ENCODE results near the gene KIF26B.
"Not testable (repeated sequence)": the region's sequence is repeated elsewhere in the genome, so short reads cannot be mapped to it uniquely, and the experiment has no call there.

KIF26B gene

DNA sequence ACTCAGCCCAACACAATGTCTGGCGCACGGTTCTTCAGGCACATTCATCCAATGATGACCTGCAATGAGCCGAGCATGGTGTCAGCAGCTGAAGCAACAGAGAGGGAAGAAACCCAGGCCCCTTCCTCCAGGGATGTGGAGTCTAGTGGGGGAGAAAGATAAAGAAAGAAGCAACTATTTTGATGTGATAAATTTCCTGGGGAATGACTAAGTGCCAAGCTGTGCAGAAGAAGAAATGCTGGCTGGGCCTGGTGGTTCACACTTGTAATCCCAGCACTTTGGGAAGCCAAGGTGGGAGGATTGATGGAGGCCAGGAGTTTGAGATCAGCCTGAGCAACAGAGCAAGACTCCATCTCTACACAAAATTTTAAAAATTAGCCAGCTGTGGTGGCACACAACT is 561.8 kb downstream of the KIF26B start:
- H3K27me3 Mint-ChIP-seq, result peaks cover 0 to 9% of the 10 kb centered on the region in 2 donors
- no peak overlapping the region for H3K27ac Mint-ChIP-seq
- peaks cover 5 to 9% of the 10 kb centered on the region in 2 donors for H3K4me1 Mint-ChIP-seq
- no peak for ATAC-seq (replicated peaks)
- no peak overlapping the region for H3K4me3 Mint-ChIP-seq
- no peaks in the 10 kb centered on the region for H3K36me3 Mint-ChIP-seq
- no peaks in the 10 kb centered on the region for H3K9me3 Mint-ChIP-seq
- no peak for DNase-seq

DNA sequence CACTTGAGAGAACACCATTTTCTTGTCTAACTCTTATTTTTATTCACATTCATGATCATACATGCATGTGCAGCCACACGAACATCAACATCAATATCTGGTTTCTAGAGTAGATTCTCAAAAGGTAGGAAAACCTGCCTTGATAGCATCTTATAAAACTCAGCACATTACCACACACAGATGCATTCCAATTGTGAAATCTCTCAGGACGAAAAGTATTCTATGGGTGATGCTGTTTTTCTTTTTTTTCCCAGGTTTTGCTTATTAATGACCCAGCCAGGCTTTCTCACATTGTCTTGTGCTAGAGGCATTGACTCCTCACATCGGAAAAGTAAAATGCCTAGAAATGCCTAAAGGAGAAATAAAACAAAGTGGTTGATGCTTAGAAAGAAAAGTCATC is 562.8 kb downstream of the KIF26B start:
- ATAC-seq (replicated peaks), result no peak
- H3K27ac Mint-ChIP-seq, result no peak overlapping the region
- H3K9me3 Mint-ChIP-seq, result no peaks in the 10 kb centered on the region
- H3K27me3 Mint-ChIP-seq, result no peaks in the 10 kb centered on the region
- H3K4me3 Mint-ChIP-seq, result no peak overlapping the region
- H3K36me3 Mint-ChIP-seq, result no peaks in the 10 kb centered on the region
- peaks cover 4 to 9% of the 10 kb centered on the region in 2 donors for H3K4me1 Mint-ChIP-seq
- DNase-seq, result no peak

DNA sequence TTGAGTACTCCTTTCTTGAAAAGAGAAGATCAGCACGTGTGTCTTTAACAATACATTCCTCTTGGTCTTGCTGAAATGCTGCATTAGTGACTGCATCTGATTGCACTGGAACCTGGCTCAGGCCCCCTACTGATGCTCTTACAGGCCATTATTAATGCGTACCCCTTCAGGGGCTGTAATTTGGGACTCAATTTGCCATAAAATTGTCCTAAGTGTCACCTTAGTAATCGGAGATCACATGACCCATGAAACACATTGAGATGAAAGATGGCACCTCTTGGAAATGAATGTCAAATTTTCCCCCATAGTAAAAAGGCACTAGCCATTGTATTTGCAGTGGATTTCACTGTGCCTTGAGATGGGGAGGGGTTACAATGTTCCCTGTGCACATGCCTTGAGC is 563.3 kb downstream of the KIF26B start:
- DNase-seq (no peak), ATAC-seq (replicated peaks) (no peak)
- H3K4me3 Mint-ChIP-seq, result no peak overlapping the region
- H3K27me3 Mint-ChIP-seq, result no peaks in the 10 kb centered on the region
- peaks cover 4 to 9% of the 10 kb centered on the region in 2 donors for H3K4me1 Mint-ChIP-seq
- no peaks in the 10 kb centered on the region for H3K9me3 Mint-ChIP-seq
- H3K27ac Mint-ChIP-seq, result no peak overlapping the region
- no peaks in the 10 kb centered on the region for H3K36me3 Mint-ChIP-seq

DNA sequence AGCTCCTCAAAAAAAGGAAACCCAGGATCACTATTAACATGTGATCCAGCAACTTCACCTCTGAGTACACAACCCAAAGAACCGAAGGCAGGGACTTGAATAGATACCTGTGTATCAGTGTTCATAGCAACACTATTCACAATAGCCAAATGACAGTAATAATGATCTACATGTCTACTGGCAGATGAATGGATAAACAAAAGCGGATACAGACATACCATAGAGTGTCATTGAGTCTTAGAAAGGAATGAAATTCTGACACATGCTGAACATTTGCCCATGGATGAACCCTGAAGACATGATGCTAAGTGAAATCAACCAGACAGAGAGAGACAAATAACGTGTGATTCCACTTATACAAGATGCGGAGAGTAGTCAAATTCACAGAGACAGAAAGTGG is 564.2 kb downstream of the KIF26B start:
- peaks cover 0 to 5% of the 10 kb centered on the region in 2 donors for H3K27me3 Mint-ChIP-seq
- no peak for DNase-seq
- H3K27ac Mint-ChIP-seq, result no peak overlapping the region
- H3K4me3 Mint-ChIP-seq, result no peak overlapping the region
- no peak for ATAC-seq (replicated peaks)
- H3K4me1 Mint-ChIP-seq, result peaks cover 4 to 9% of the 10 kb centered on the region in 2 donors
- H3K36me3 Mint-ChIP-seq, result no peaks in the 10 kb centered on the region
- no peaks in the 10 kb centered on the region for H3K9me3 Mint-ChIP-seq

DNA sequence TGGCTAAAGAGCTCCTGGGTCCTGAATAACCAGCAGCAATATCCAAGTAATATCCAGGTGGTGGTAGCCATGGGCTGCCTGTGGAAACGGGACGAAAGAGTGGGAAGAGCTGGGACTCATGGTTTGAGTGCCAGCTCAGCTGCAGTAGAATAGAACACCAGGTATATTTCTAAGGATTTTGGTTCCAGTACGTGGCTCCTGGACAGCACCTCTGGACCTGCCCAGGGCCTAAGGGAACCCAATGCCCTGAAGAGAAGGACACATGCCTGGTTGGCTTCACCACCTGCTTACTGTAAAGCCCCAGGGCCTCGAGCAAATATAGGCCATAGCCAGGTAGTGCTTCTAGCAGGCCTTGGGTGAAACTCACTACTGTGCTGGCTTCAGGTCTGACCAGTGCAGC is 566.7 kb downstream of the KIF26B start:
- Mint-ChIP-seq H3K36me3 (peaks cover 5 to 13% of the 10 kb centered on the region in 2 donors), H3K4me1 (peaks cover 0 to 2% of the 10 kb centered on the region in 2 donors), H3K27ac (no peak overlapping the region), H3K9me3 (peaks cover 7 to 8% of the 10 kb centered on the region in 2 donors), H3K4me3 (no peak overlapping the region), H3K27me3 (peaks cover 8% of the 10 kb centered on the region in 2 donors)
- ATAC-seq (replicated peaks) (no peak), DNase-seq (no peak)

DNA sequence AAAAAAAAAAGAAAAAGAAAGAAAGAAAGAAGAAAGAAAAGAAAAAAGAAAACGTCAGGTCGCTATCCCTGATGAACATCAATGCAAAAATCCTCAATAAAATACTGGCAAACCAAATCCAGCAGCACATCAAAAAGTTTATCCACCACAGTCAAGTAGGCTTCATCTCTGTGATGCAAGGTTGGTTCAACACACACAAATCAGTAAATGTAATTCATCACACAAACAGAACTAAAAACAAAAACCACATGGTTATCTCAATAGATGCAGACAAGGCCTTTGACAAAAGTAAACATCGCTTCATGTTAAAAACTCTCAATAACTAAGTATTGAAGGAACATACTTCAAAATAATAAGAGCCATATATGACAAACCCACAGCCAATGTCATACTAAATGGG is 573.2 kb downstream of the KIF26B start:
- not testable (repeated sequence) for DNase-seq; ATAC-seq (replicated peaks); H3K4me3 Mint-ChIP-seq; H3K4me1 Mint-ChIP-seq; H3K27me3 Mint-ChIP-seq; H3K27ac Mint-ChIP-seq
- H3K9me3 Mint-ChIP-seq, result peaks cover 46 to 47% of the 10 kb centered on the region in 2 donors
- peaks cover 25 to 52% of the 10 kb centered on the region in 2 donors for H3K36me3 Mint-ChIP-seq

DNA sequence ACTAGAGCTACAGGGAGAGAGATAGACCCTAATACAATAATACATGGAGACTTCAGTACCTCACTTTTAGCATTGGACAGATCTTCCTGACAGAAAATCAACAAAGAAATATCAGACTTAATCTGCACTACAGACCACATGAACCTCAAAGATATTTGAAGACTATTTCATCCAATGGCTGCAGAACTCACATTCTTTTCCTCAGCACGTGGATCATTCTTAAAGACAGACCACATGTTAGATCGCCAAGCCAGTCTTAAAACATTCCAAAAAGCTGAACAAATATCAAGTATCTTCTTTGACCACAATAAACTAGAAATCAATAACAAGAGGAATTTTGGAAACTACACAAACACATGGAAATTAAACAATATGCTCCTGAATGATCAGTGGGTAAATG is 576.0 kb downstream of the KIF26B start:
- no peak overlapping the region for H3K27ac Mint-ChIP-seq
- ATAC-seq (replicated peaks) (no peak), DNase-seq (no peak)
- H3K4me3 Mint-ChIP-seq, result no peak overlapping the region
- H3K4me1 Mint-ChIP-seq, result no peaks in the 10 kb centered on the region
- peaks cover 0 to 1% of the 10 kb centered on the region in 2 donors for H3K27me3 Mint-ChIP-seq
- peaks cover 22 to 42% of the 10 kb centered on the region in 2 donors for H3K36me3 Mint-ChIP-seq
- peaks cover 41 to 43% of the 10 kb centered on the region in 2 donors for H3K9me3 Mint-ChIP-seq

DNA sequence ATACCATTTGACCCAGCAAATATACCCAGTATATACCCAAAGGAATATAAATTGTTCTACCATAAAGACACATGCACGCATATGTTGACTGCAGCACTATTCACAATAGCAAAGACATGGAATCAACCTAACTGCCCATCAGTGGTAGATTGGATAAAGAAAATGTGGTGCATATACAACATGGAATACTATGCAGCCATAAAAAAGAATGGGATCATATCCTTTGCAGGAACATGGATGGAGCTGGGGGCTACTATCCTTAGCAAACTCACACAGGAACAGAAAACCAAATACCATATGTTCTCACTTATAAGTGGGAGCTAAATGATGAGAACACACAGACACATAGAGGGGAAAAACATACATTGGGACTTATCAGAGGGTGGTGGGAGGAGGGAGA is 585.6 kb downstream of the KIF26B start:
- not testable (repeated sequence) for H3K4me3 Mint-ChIP-seq; ATAC-seq (replicated peaks); H3K9me3 Mint-ChIP-seq; H3K36me3 Mint-ChIP-seq; H3K27me3 Mint-ChIP-seq; H3K4me1 Mint-ChIP-seq; DNase-seq; H3K27ac Mint-ChIP-seq

DNA sequence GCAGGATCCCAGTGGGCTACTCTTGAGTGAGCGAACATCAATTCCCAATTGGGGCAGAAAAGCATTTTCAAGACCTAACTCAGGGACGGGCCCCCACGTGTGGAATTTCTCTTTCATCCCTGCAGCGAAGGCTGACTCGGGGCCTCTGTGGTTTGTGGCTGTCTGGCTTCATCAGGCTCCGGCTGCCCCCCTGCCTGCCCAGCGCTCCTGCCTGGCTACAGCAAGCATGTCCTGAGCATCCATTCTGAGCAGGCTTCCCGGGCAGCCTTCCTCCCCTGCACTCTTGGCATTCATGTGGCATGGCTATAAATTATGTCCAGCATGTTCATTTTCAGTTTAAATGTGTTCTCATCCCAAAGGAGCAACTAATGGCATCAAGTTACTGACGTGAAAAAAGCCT is 588.1 kb downstream of the KIF26B start:
- ATAC-seq (replicated peaks) (no peak), DNase-seq (no peak)
- Mint-ChIP-seq H3K9me3 (peaks cover 8 to 13% of the 10 kb centered on the region in 2 donors), H3K27me3 (no peaks in the 10 kb centered on the region), H3K4me3 (no peak overlapping the region), H3K36me3 (peaks cover 17 to 26% of the 10 kb centered on the region in 2 donors), H3K27ac (no peak overlapping the region), H3K4me1 (no peaks in the 10 kb centered on the region)

DNA sequence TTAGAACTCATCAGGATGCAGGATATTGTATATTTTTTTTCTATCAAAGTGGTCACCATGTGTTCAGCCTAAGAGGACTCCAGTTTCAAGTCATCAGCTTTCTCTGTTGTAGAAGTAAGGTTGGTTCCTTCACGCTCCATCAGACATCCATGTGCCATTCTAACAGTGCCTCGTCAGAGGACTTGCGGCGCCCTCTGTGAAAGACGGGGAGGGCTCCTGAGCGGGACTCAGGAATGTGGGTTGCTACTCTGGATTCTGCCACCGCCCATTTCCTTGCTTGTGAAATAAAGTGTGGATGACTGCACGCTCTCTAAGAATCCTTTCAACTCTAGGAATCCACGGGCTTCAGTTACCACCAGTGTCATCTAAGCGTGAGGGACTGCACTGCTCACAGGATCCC is 593.5 kb downstream of the KIF26B start:
- no peak for ATAC-seq (replicated peaks)
- Mint-ChIP-seq H3K27me3 (no peaks in the 10 kb centered on the region), H3K4me1 (no peaks in the 10 kb centered on the region), H3K27ac (no peak overlapping the region), H3K9me3 (peaks cover 4 to 9% of the 10 kb centered on the region in 2 donors), H3K4me3 (no peak overlapping the region), H3K36me3 (peaks cover 30 to 49% of the 10 kb centered on the region in 2 donors)
- no peak for DNase-seq

DNA sequence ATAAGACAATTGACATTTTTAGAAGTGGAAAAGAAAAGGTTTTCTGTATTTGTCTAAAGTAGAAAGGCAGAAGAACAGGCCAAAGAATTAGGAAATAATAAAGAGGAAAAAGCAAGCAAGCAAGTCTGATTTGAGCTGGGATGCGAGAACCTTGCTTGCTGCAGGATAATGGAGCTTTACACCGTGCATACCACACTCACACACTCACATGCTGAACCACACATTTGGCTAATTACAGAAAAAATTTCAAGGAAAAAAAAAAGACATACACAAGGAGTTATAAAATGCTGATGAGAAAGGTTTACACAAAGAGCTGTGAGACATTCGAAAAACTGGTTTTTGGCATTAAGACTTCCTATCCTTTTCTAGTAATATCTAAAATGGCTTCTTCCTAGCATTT is 593.9 kb downstream of the KIF26B start:
- no peaks in the 10 kb centered on the region for H3K27me3 Mint-ChIP-seq
- ATAC-seq (replicated peaks), result no peak
- no peak overlapping the region for H3K4me3 Mint-ChIP-seq
- peak overlapping the region; percentile 27 for H3K27ac Mint-ChIP-seq
- H3K4me1 Mint-ChIP-seq, result no peaks in the 10 kb centered on the region
- peaks cover 4 to 9% of the 10 kb centered on the region in 2 donors for H3K9me3 Mint-ChIP-seq
- DNase-seq, result no peak
- H3K36me3 Mint-ChIP-seq, result peaks cover 30 to 49% of the 10 kb centered on the region in 2 donors

DNA sequence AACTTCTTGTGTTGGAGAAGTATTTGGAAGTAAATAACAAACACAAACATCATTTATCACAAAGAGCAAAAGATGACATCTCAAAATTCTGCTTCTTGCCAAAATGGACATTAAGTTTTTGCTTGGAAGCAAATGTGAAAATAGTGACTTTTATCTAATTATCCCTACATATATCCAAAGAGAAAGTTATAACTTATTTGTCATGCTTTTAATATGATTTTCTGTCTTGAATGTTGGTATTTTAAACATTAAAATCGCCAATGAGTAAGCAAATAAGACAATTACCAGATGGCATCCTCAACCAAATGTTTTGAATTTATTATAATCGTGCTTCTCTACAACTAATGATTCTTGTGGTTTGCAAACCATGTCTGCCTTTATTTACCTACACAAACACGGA is 594.3 kb downstream of the KIF26B start:
- H3K27me3 Mint-ChIP-seq, result no peaks in the 10 kb centered on the region
- H3K36me3 Mint-ChIP-seq, result peaks cover 30 to 48% of the 10 kb centered on the region in 2 donors
- ATAC-seq (replicated peaks) (no peak), DNase-seq (no peak)
- peak overlapping the region; percentile 27 for H3K27ac Mint-ChIP-seq
- no peaks in the 10 kb centered on the region for H3K4me1 Mint-ChIP-seq
- H3K4me3 Mint-ChIP-seq, result no peak overlapping the region
- H3K9me3 Mint-ChIP-seq, result peaks cover 3 to 9% of the 10 kb centered on the region in 2 donors

DNA sequence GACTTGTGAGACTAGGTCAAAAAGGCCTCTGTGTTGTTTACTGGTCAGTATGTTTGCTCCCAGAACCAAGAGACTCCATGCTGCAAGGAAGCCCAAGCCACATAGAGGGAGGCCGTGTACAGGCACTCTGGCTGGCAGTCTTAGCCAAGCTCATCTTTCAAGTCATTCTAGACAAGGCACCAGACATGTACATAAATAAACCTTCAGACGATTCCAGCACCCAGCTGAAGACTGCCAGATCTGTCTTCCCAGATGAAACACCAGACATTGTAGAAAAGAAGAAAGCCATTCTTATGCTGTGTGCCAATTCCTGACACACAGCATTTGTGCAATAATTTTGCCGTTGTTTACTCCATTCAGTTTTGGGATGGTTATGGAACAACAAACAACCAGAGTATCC is 595.5 kb downstream of the KIF26B start:
- H3K27ac Mint-ChIP-seq, result peak overlapping the region; percentile 47
- no peaks in the 10 kb centered on the region for H3K27me3 Mint-ChIP-seq
- peaks cover 24 to 45% of the 10 kb centered on the region in 2 donors for H3K36me3 Mint-ChIP-seq
- ATAC-seq (replicated peaks), result no peak
- H3K9me3 Mint-ChIP-seq, result peaks cover 0 to 6% of the 10 kb centered on the region in 2 donors
- DNase-seq, result no peak
- peaks cover 0 to 3% of the 10 kb centered on the region in 2 donors for H3K4me1 Mint-ChIP-seq
- H3K4me3 Mint-ChIP-seq, result no peak overlapping the region

DNA sequence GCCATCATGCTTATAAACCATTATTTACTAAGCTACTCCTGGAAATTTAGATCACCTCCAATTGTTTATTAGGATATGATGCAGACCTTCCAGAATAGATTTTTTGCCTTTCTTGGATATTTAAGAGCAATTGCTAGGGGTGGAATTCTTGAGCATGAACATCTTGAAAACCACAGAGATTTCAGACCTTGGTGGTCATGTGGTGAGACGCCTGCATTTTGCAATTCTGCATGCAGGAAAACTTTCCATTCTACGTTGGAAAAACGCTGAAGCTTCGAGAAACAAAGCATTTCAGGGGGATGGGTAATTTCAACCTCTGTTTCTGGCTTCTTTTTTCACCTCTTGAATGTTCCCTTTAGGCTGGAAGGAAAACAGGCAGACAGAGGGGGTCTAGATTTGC is 596.3 kb downstream of the KIF26B start:
- no peak for ATAC-seq (replicated peaks)
- no peak overlapping the region for H3K4me3 Mint-ChIP-seq
- H3K27ac Mint-ChIP-seq, result no peak overlapping the region
- H3K27me3 Mint-ChIP-seq, result no peaks in the 10 kb centered on the region
- peaks cover 24 to 38% of the 10 kb centered on the region in 2 donors for H3K36me3 Mint-ChIP-seq
- no peak for DNase-seq
- peaks cover 0 to 3% of the 10 kb centered on the region in 2 donors for H3K4me1 Mint-ChIP-seq
- H3K9me3 Mint-ChIP-seq, result peaks cover 7% of the 10 kb centered on the region in 2 donors

DNA sequence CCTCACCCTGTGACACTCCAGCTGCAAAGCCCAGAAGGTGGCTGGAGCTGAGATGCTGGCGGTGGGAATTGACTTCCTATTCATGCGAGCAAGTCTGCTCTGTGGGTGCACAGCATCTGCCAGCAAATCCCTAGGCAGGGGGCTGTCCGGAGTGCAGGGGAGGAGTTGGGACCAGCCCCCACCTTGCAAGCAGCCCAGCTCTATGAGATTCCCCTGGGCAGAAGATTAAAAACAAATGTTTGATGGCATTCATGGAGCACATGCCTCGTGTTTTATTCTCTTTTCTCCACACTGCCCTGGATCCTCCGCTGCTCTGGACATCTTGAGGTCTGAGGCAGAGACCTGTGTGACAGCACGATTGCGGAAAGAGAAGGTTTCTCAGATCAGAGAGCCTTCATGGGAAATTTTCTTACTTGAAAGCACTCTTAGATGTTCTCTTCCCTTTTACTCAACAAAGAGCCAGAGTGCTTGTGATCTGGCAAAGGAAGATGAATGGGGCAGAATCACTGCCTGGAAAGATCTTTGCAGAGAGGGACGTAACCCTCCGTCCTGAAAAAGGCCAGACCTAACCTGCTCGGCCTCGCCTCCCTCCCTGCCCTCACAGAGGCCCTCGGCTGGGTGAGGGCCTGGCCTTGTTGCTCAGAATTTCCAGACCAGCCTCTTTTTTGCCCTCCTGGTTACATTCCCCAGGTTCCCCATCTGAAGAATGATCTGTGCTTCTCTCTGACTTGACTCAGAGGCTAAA is 597.1 kb downstream of the KIF26B start:
- Mint-ChIP-seq H3K4me1 (peaks cover 0 to 3% of the 10 kb centered on the region in 2 donors), H3K27ac (no peak overlapping the region), H3K27me3 (no peaks in the 10 kb centered on the region), H3K4me3 (no peak overlapping the region), H3K9me3 (peaks cover 11% of the 10 kb centered on the region in 2 donors), H3K36me3 (peaks cover 22 to 34% of the 10 kb centered on the region in 2 donors)
- ATAC-seq (replicated peaks), result no peak
- DNase-seq, result no peak

Measured in stimulated activated naive B cell treated with anti-CD40 and anti-IgM and Interleukin-4, amounts not matched to agents 10 μg/mL and 1 μg/mL and 100 μg/mL, for 72 hours (primary cell).